DND-41 (cell line): ENCODE data around the gene PAK4.

Source experiments
- CTCF ChIP-seq: IDR thresholded peaks from 2 replicates; pipeline ENCODE4 v1.5.1; 2012; ENCODE audit warnings: borderline replicate concordance, low read length, moderate library complexity, mild to moderate bottlenecking; ENCODE audit not compliant: poor library complexity, severe bottlenecking; ENCODE audit errors: extremely low read depth
- EZH2 ChIP-seq: IDR thresholded peaks from 3 replicates; pipeline ENCODE4 v1.6.1; 2012; ENCODE audit warnings: borderline replicate concordance, low read depth, mild to moderate bottlenecking, moderate library complexity, low read length, inconsistent platforms; ENCODE audit not compliant: severe bottlenecking

GRCh38 chr19:39128516-39129079, 3.0 kb downstream of the PAK4 start:
- TF ChIP-seq CTCF (no peak), EZH2 (no peak)
